Measurements from ENCODE around the gene POC1B.

DNA sequence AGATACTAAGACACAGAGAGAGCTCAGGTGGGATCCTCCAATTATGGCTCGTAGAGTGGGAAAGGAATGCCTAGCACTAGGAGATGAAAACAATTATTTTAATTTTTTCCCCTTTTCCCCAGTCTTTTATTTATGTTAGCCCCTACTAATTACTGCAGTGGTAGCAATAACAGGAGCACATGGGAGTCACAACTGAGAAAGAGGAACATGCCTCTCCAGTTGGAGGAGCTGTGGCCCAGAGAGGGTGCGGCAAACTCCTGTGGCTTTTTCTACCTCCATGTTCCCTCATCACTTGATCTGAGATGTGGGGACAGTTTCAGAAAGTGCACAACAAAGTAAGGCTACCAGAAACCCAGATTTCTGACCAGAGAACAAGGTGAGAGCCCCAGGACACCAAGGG, 25.9 kb upstream of the POC1B start:
- TF ChIP-seq EZH2phosphoT487 (IDR thresholded peaks at IDR 0.05; ENCODE audit: insufficient read depth, low read depth), result no peak
- no peak for TF ChIP-seq EZH2 (IDR thresholded peaks at IDR 0.05; ENCODE audit: insufficient read depth, poor library complexity, severe bottlenecking)

All from GM23248 (cell line).